ENCODE measurements around the gene ANXA9. TPM values are rescaled to one million over a fixed set of nuclear protein-coding genes. Genes with fewer than 3 reads are reported as not detected.
A peak's percentile ranks its signal among the peaks of the same experiment; 100 is the strongest.

ANXA9 gene
- total RNA-seq, 1 donor from 2014 or later, result 0.49 TPM

- intact Hi-C loops (cut with DNase I), result no loop called here
- peaks cover 60% of the 10 kb centered on the region for H3K4me1 ChIP-seq
- no peak for DNase-seq (ENCODE audit: extremely low spot score in 2 of 2)
- no peaks in the 10 kb centered on the region for H3K27me3 ChIP-seq
- no peak for TF ChIP-seq CTCF (IDR thresholded peaks at IDR 0.05)
- TF ChIP-seq POLR2A (IDR thresholded peaks at IDR 0.05), result peak in 1 of 2 donors; percentile 38
- no peaks in the 10 kb centered on the region for H3K9me3 ChIP-seq
- peak within 1 kb of the TSS; percentile 96 for H3K27ac ChIP-seq
- no peaks in the 10 kb centered on the region for H3K36me3 ChIP-seq
- peak within 1 kb of the TSS; percentile 67 to 97 for H3K4me3 ChIP-seq
These were observed 7.3 kb upstream of the ANXA9 start, which contains the start of gene CERS2 for GRCh38 chr1:150974580-150975478. CERS2 (minus strand) TSS chr1:150974835; CDS start chr1:150969090, 5,745 bp downstream.

- DNase-seq (ENCODE audit: extremely low spot score in 2 of 2), result no peak
- no peaks in the 10 kb centered on the region for H3K27me3 ChIP-seq
- peak overlapping the region; percentile 64 for H3K27ac ChIP-seq
- H3K4me3 ChIP-seq, result no peak overlapping the region
- H3K36me3 ChIP-seq, result no peaks in the 10 kb centered on the region
- intact Hi-C loops (cut with DNase I), result no loop called here
- no peak for TF ChIP-seq POLR2A (IDR thresholded peaks at IDR 0.05)
- no peak for TF ChIP-seq CTCF (IDR thresholded peaks at IDR 0.05)
- no peak for TF ChIP-seq POLR2AphosphoS5 (IDR thresholded peaks at IDR 0.05; ENCODE audit: insufficient read depth in 1 of 2, low read depth in 1 of 2)
- H3K9me3 ChIP-seq, result no peaks in the 10 kb centered on the region
- peaks cover 47% of the 10 kb centered on the region for H3K4me1 ChIP-seq
These were observed 5.7 kb upstream of the ANXA9 start for GRCh38 chr1:150976401-150976821.

- Histone ChIP-seq H3K4me1 (peaks cover 41% of the 10 kb centered on the region), H3K4me3 (no peak overlapping the region), H3K36me3 (no peaks in the 10 kb centered on the region), H3K27ac (peak overlapping the region; percentile 64), H3K27me3 (no peaks in the 10 kb centered on the region), H3K9me3 (no peaks in the 10 kb centered on the region)
- intact Hi-C loops (cut with DNase I), result no loop called here
- no peak for DNase-seq (ENCODE audit: extremely low spot score in 2 of 2)
- TF ChIP-seq POLR2AphosphoS5 (IDR thresholded peaks at IDR 0.05; ENCODE audit: insufficient read depth in 1 of 2, low read depth in 1 of 2) (peak; percentile 73), CTCF (IDR thresholded peaks at IDR 0.05) (no peak), POLR2A (IDR thresholded peaks at IDR 0.05) (peak in 1 of 2 donors; percentile 26)
These were observed 5.0 kb upstream of the ANXA9 start for GRCh38 chr1:150976879-150977694.

- Histone ChIP-seq H3K36me3 (no peaks in the 10 kb centered on the region), H3K4me1 (peaks cover 22% of the 10 kb centered on the region), H3K27me3 (no peaks in the 10 kb centered on the region), H3K9me3 (no peaks in the 10 kb centered on the region), H3K27ac (peak overlapping the region; percentile 64), H3K4me3 (no peak overlapping the region)
- no peak for DNase-seq (ENCODE audit: extremely low spot score in 2 of 2)
- intact Hi-C loops (cut with DNase I), result no loop called here
- TF ChIP-seq POLR2AphosphoS5 (IDR thresholded peaks at IDR 0.05; ENCODE audit: insufficient read depth in 1 of 2, low read depth in 1 of 2) (peak; percentile 61 to 83), POLR2A (IDR thresholded peaks at IDR 0.05) (no peak), CTCF (IDR thresholded peaks at IDR 0.05) (peak; percentile 97 to 99 (median 98))
These were observed 2.7 kb upstream of the ANXA9 start for GRCh38 chr1:150979092-150980056.
